Liver (tissue), 9 donors: ENCODE data around the gene PZP. TPM values are rescaled to one million over a fixed set of nuclear protein-coding genes. Genes with fewer than 3 reads are reported as not detected.

Experiments used
- DNase-seq: peaks from one replicate; pipeline ENCODE4 v3.0.0-alpha.2; 2017; ENCODE audit warnings: low spot score
- H3K27ac ChIP-seq, 2 donors: one replicate each; pipeline ENCODE4 v1.7.0; 2013; ENCODE audit warnings: inconsistent platforms in 2 of 2, low read length in 2 of 2, control low read depth in 1 of 2, low read depth in 1 of 2, mild to moderate bottlenecking in 1 of 2
- H3K27me3 ChIP-seq, 4 donors: one replicate each; pipeline versions ENCODE4 v1.6.1 to v1.7.0; 2013; ENCODE audit warnings: low read length in 3 of 4, inconsistent platforms in 1 of 4, mild to moderate bottlenecking in 1 of 4, moderate library complexity in 1 of 4; ENCODE audit not compliant: control insufficient read depth in 4 of 4, insufficient read depth in 4 of 4
- H3K36me3 ChIP-seq, 4 donors: one replicate each; pipeline versions ENCODE4 v1.6.1 to v1.7.0; 2013; ENCODE audit warnings: low read length in 3 of 4, mild to moderate bottlenecking in 3 of 4, low read depth in 1 of 4, moderate library complexity in 1 of 4; ENCODE audit not compliant: control insufficient read depth in 4 of 4, insufficient read depth in 3 of 4
- H3K4me1 ChIP-seq, 4 donors: one replicate each; pipeline versions ENCODE4 v1.6.1 to v1.7.0; 2013; ENCODE audit warnings: low read length in 3 of 4, mild to moderate bottlenecking in 3 of 4, moderate library complexity in 1 of 4; ENCODE audit not compliant: control insufficient read depth in 4 of 4, insufficient read depth in 4 of 4
- H3K4me3 ChIP-seq, 3 donors: one replicate each; pipeline versions ENCODE4 v1.6.1 to v1.7.0; 2013; ENCODE audit warnings: low read length in 3 of 3, control low read depth in 1 of 3, low read depth in 1 of 3, mild to moderate bottlenecking in 1 of 3
- H3K9ac ChIP-seq, 2 donors: one replicate each; pipeline ENCODE4 v1.7.0; 2013; ENCODE audit warnings: low read length in 2 of 2, mild to moderate bottlenecking in 2 of 2, moderate library complexity in 2 of 2, control low read depth in 1 of 2, low read depth in 1 of 2
- H3K9me3 ChIP-seq, 4 donors: one replicate each; pipeline versions ENCODE4 v1.6.1 to v1.7.0; 2013; ENCODE audit warnings: low read length in 3 of 4; ENCODE audit not compliant: control insufficient read depth in 4 of 4
- ATF3 ChIP-seq: IDR thresholded peaks from 2 replicates; pipeline ENCODE4 v1.6.1; 2016; ENCODE audit warnings: antibody characterized with exemption
- CTCF ChIP-seq: fragments of 150-350 bp; IDR thresholded peaks from 2 replicates; pipeline ENCODE4 v1.5.1; 2017; ENCODE audit warnings: improper control_type of control experiment, low read depth, low read length; ENCODE audit not compliant: missing input control
- EGR1 ChIP-seq, 2 donors: IDR thresholded peaks; 2 replicates each; pipeline ENCODE4 v1.6.1; 2016 to 2018; ENCODE audit warnings: antibody characterized with exemption in 2 of 2, low read depth in 2 of 2
- FOXA1 ChIP-seq: IDR thresholded peaks from 2 replicates; pipeline ENCODE4 v1.6.1; 2016; ENCODE audit warnings: antibody characterized with exemption
- FOXA2 ChIP-seq: IDR thresholded peaks from 2 replicates; pipeline ENCODE4 v1.6.1; 2016; ENCODE audit warnings: antibody characterized with exemption
- GABPA ChIP-seq, 2 donors: IDR thresholded peaks in 1 of 2; conservative IDR thresholded peaks in 1 of 2; 2 replicates each; pipeline ENCODE4 v1.6.1; 2016; ENCODE audit warnings: antibody characterized with exemption in 2 of 2, mild to moderate bottlenecking in 1 of 2, moderate library complexity in 1 of 2
- HNF4A ChIP-seq, 2 donors: conservative IDR thresholded peaks; 2 replicates each; pipeline ENCODE4 v1.6.1; 2016; ENCODE audit warnings: antibody characterized with exemption in 2 of 2, mild to moderate bottlenecking in 2 of 2
- HNF4G ChIP-seq: IDR thresholded peaks from 2 replicates; pipeline ENCODE4 v1.6.1; 2016; ENCODE audit warnings: antibody characterized with exemption
- JUND ChIP-seq, 2 donors: IDR thresholded peaks; 2 replicates each; pipeline ENCODE4 v1.6.1; 2016; ENCODE audit warnings: antibody characterized with exemption in 2 of 2
- NR2F2 ChIP-seq: IDR thresholded peaks from 2 replicates; pipeline ENCODE4 v1.6.1; 2016; ENCODE audit warnings: antibody characterized with exemption
- RAD21 ChIP-seq, 2 donors: IDR thresholded peaks; 2 replicates each; pipeline ENCODE4 v1.6.1; 2016; ENCODE audit warnings: antibody characterized with exemption in 2 of 2, mild to moderate bottlenecking in 2 of 2
- RXRA ChIP-seq, 2 donors: IDR thresholded peaks; 2 replicates each; pipeline ENCODE4 v1.6.1; 2017 to 2018; ENCODE audit warnings: antibody characterized with exemption in 2 of 2, mild to moderate bottlenecking in 1 of 2
- SP1 ChIP-seq: IDR thresholded peaks from 2 replicates; pipeline ENCODE4 v1.6.1; 2018; ENCODE audit warnings: antibody characterized with exemption, mild to moderate bottlenecking
- TAF1 ChIP-seq: conservative IDR thresholded peaks from 2 replicates; pipeline ENCODE4 v1.6.1; 2016; ENCODE audit warnings: antibody characterized with exemption, mild to moderate bottlenecking
- YY1 ChIP-seq: IDR thresholded peaks from 2 replicates; pipeline ENCODE4 v1.6.1; 2016; ENCODE audit warnings: antibody characterized with exemption, mild to moderate bottlenecking
- WGBS: extraction: QIAGEN DNeasy Blood & Tissue Kit; methylation state at CpG from one replicate; pipeline ENCODE4 v1.1.7; 2013; 5-methylcytosine and 5-hydroxymethylcytosine counted together
- polyA plus RNA-seq, 2 donors: library from polyadenylated mRNA; stranded (reverse) in 1 of 2; unstranded in 1 of 2; fragments of 200-250 nt in 1 of 2; fragments of >200 nt in 1 of 2; fragmentation: Nextera tagmentation in 1 of 2; extraction: Ambion mirVana in 1 of 2; gene quantifications; one replicate each; pipeline versions ENCODE4 v1.2.1 to v1.2.3, GENCODE V29; 2013 to 2015
- total RNA-seq, 2 donors: library from RNA; depleted of rRNA; stranded (reverse); fragments of >200 nt; gene quantifications; one replicate each; pipeline ENCODE4 v1.2.3, GENCODE V29; 2014
- TF ChIP-seq, protein P1 (sequence below): IDR thresholded peaks from 2 replicates; pipeline ENCODE4 v1.6.1; 2016; ENCODE audit warnings: antibody characterized with exemption
- TF ChIP-seq, protein P2 (sequence below): IDR thresholded peaks from 2 replicates; pipeline ENCODE4 v1.6.1; 2016; ENCODE audit warnings: antibody characterized with exemption
- TF ChIP-seq, protein P3 (sequence below): IDR thresholded peaks from 2 replicates; pipeline ENCODE4 v1.6.1; 2016; ENCODE audit warnings: antibody characterized with exemption, mild to moderate bottlenecking
- donor health status: healthy.
- donor health status: healthy.
- donor health status: healthy.
- donor health status: healthy.
- donor health status: healthy.

Gene PZP
- total and polyA plus RNA-seq, 4 donors: 0.05 to 18.7 (median 2.8) TPM

DNA sequence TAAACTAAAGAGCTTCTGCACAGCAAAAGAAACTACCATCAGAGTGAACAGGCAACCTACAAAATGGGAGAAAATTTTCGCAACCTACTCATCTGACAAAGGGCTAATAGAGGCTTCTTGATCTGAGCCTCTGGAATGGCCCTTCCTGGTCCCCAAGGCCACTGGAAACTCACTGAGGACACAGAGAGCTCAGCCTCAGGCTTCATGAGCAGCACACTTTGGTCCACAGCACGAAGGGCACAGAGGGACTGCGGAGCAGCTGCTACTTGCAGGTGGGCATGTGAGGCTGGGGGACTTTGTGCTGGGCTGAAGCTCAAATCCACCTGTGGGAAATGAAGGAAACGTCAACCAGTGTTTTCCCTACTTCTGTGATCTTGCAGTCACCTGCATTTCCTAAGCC lies 27.4 kb downstream of the PZP start:
- Histone ChIP-seq H3K36me3 (peaks cover 0 to 36% (median 15%) of the 10 kb centered on the region in 4 donors), H3K9me3 (peaks cover 0 to 4% (median 1%) of the 10 kb centered on the region in 4 donors), H3K27ac (no peak overlapping the region), H3K4me1 (no peaks in the 10 kb centered on the region), H3K27me3 (no peaks in the 10 kb centered on the region), H3K4me3 (no peak overlapping the region), H3K9ac (no peak overlapping the region)
- TF ChIP-seq, protein P1, sequence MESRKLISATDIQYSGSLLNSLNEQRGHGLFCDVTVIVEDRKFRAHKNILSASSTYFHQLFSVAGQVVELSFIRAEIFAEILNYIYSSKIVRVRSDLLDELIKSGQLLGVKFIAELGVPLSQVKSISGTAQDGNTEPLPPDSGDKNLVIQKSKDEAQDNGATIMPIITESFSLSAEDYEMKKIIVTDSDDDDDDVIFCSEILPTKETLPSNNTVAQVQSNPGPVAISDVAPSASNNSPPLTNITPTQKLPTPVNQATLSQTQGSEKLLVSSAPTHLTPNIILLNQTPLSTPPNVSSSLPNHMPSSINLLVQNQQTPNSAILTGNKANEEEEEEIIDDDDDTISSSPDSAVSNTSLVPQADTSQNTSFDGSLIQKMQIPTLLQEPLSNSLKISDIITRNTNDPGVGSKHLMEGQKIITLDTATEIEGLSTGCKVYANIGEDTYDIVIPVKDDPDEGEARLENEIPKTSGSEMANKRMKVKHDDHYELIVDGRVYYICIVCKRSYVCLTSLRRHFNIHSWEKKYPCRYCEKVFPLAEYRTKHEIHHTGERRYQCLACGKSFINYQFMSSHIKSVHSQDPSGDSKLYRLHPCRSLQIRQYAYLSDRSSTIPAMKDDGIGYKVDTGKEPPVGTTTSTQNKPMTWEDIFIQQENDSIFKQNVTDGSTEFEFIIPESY: no peak
- no peak for TF ChIP-seq EGR1 (IDR thresholded peaks at IDR 0.05; ENCODE audit: low read depth in 2 of 2)
- TF ChIP-seq CTCF: no peak
- no peak for TF ChIP-seq FOXA2
- no peak for TF ChIP-seq RAD21 (IDR thresholded peaks at IDR 0.05)
- TF ChIP-seq NR2F2: no peak
- no peak for TF ChIP-seq FOXA1
- no peak for TF ChIP-seq SP1
- TF ChIP-seq HNF4G: no peak
- WGBS: 79% methylated on average over 4 of the region's 4 CpGs
- no peak for DNase-seq

DNA sequence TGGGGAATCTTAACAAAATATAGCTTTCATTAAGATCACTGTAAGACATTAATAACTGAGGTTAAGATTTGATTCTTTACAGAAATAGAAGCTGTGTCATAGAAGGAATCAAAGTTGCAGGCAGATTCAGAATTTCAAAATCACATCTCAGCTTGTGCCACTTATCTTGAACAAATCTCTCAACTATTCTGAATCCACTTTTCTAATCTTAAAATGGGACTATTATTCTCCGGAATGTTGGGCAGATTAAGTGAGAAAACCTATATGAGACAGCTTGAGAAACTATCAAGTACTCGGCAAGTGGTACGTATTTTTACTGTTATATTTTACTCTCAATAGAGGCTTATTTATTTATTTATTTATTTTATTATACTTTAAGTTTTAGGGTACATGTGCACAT lies 28.4 kb downstream of the PZP start:
- Histone ChIP-seq H3K4me1 (no peaks in the 10 kb centered on the region), H3K27ac (no peak overlapping the region), H3K9ac (no peak overlapping the region), H3K4me3 (no peak overlapping the region), H3K9me3 (peaks cover 0 to 4% (median 1%) of the 10 kb centered on the region in 4 donors), H3K27me3 (no peaks in the 10 kb centered on the region), H3K36me3 (peaks cover 0 to 36% (median 15%) of the 10 kb centered on the region in 4 donors)
- WGBS: 79% methylated on average over 3 of the region's 3 CpGs
- DNase-seq: no peak
- TF ChIP-seq, protein P2, sequence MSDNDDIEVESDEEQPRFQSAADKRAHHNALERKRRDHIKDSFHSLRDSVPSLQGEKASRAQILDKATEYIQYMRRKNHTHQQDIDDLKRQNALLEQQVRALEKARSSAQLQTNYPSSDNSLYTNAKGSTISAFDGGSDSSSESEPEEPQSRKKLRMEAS: no peak
- no peak for TF ChIP-seq CTCF
- TF ChIP-seq FOXA1: no peak
- no peak for TF ChIP-seq SP1
- TF ChIP-seq NR2F2: no peak
- TF ChIP-seq TAF1: no peak
- TF ChIP-seq, protein P3, sequence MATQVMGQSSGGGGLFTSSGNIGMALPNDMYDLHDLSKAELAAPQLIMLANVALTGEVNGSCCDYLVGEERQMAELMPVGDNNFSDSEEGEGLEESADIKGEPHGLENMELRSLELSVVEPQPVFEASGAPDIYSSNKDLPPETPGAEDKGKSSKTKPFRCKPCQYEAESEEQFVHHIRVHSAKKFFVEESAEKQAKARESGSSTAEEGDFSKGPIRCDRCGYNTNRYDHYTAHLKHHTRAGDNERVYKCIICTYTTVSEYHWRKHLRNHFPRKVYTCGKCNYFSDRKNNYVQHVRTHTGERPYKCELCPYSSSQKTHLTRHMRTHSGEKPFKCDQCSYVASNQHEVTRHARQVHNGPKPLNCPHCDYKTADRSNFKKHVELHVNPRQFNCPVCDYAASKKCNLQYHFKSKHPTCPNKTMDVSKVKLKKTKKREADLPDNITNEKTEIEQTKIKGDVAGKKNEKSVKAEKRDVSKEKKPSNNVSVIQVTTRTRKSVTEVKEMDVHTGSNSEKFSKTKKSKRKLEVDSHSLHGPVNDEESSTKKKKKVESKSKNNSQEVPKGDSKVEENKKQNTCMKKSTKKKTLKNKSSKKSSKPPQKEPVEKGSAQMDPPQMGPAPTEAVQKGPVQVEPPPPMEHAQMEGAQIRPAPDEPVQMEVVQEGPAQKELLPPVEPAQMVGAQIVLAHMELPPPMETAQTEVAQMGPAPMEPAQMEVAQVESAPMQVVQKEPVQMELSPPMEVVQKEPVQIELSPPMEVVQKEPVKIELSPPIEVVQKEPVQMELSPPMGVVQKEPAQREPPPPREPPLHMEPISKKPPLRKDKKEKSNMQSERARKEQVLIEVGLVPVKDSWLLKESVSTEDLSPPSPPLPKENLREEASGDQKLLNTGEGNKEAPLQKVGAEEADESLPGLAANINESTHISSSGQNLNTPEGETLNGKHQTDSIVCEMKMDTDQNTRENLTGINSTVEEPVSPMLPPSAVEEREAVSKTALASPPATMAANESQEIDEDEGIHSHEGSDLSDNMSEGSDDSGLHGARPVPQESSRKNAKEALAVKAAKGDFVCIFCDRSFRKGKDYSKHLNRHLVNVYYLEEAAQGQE: no peak
- TF ChIP-seq, protein P1: no peak
- no peak for TF ChIP-seq ATF3
- no peak for TF ChIP-seq JUND (IDR thresholded peaks at IDR 0.05)
- TF ChIP-seq HNF4G: no peak
- no peak for TF ChIP-seq GABPA (IDR thresholded peaks at IDR 0.05 in 1 of 2, conservative IDR thresholded peaks at IDR 0.05 in 1 of 2)
- no peak for TF ChIP-seq FOXA2
- TF ChIP-seq RXRA (IDR thresholded peaks at IDR 0.05): no peak
- TF ChIP-seq YY1: no peak
- no peak for TF ChIP-seq EGR1 (IDR thresholded peaks at IDR 0.05; ENCODE audit: low read depth in 2 of 2)
- no peak for TF ChIP-seq RAD21 (IDR thresholded peaks at IDR 0.05)
- TF ChIP-seq HNF4A (conservative IDR thresholded peaks at IDR 0.05): no peak
